Measurements from ENCODE around the gene PNRC1.

PNRC1 gene

GRCh38 chr6:89116702-89117101, 36.2 kb downstream of the PNRC1 start:
- TF ChIP-seq TEAD4 (IDR thresholded peaks at IDR 0.05) (no peak), TAF1 (IDR thresholded peaks at IDR 0.05; ENCODE audit: low read depth) (no peak), CEBPB (IDR thresholded peaks at IDR 0.05) (no peak), CREB1 (IDR thresholded peaks at IDR 0.05; ENCODE audit: low read depth) (no peak), FOXM1 (IDR thresholded peaks at IDR 0.05; ENCODE audit: borderline replicate concordance, low read depth) (no peak), EP300 (IDR thresholded peaks at IDR 0.05; ENCODE audit: borderline replicate concordance) (no peak), RAD21 (IDR thresholded peaks at IDR 0.05; ENCODE audit: low read depth) (no peak), YY1 (IDR thresholded peaks at IDR 0.05; ENCODE audit: low read depth) (no peak), ZBTB7A (IDR thresholded peaks at IDR 0.05; ENCODE audit: low read depth) (no peak; the same call in 1 of the 2 replicates), USF1 (IDR thresholded peaks at IDR 0.05) (no peak), TCF12 (IDR thresholded peaks at IDR 0.05; ENCODE audit: low read depth) (no peak), EGR1 (IDR thresholded peaks at IDR 0.05) (no peak), NFIC (IDR thresholded peaks at IDR 0.05) (no peak)
- TF ChIP-seq, protein P1, sequence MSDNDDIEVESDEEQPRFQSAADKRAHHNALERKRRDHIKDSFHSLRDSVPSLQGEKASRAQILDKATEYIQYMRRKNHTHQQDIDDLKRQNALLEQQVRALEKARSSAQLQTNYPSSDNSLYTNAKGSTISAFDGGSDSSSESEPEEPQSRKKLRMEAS (IDR thresholded peaks at IDR 0.05), result no peak
- TF ChIP-seq, protein P2, sequence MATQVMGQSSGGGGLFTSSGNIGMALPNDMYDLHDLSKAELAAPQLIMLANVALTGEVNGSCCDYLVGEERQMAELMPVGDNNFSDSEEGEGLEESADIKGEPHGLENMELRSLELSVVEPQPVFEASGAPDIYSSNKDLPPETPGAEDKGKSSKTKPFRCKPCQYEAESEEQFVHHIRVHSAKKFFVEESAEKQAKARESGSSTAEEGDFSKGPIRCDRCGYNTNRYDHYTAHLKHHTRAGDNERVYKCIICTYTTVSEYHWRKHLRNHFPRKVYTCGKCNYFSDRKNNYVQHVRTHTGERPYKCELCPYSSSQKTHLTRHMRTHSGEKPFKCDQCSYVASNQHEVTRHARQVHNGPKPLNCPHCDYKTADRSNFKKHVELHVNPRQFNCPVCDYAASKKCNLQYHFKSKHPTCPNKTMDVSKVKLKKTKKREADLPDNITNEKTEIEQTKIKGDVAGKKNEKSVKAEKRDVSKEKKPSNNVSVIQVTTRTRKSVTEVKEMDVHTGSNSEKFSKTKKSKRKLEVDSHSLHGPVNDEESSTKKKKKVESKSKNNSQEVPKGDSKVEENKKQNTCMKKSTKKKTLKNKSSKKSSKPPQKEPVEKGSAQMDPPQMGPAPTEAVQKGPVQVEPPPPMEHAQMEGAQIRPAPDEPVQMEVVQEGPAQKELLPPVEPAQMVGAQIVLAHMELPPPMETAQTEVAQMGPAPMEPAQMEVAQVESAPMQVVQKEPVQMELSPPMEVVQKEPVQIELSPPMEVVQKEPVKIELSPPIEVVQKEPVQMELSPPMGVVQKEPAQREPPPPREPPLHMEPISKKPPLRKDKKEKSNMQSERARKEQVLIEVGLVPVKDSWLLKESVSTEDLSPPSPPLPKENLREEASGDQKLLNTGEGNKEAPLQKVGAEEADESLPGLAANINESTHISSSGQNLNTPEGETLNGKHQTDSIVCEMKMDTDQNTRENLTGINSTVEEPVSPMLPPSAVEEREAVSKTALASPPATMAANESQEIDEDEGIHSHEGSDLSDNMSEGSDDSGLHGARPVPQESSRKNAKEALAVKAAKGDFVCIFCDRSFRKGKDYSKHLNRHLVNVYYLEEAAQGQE (IDR thresholded peaks at IDR 0.05; ENCODE audit: low read depth), result no peak

DNA sequence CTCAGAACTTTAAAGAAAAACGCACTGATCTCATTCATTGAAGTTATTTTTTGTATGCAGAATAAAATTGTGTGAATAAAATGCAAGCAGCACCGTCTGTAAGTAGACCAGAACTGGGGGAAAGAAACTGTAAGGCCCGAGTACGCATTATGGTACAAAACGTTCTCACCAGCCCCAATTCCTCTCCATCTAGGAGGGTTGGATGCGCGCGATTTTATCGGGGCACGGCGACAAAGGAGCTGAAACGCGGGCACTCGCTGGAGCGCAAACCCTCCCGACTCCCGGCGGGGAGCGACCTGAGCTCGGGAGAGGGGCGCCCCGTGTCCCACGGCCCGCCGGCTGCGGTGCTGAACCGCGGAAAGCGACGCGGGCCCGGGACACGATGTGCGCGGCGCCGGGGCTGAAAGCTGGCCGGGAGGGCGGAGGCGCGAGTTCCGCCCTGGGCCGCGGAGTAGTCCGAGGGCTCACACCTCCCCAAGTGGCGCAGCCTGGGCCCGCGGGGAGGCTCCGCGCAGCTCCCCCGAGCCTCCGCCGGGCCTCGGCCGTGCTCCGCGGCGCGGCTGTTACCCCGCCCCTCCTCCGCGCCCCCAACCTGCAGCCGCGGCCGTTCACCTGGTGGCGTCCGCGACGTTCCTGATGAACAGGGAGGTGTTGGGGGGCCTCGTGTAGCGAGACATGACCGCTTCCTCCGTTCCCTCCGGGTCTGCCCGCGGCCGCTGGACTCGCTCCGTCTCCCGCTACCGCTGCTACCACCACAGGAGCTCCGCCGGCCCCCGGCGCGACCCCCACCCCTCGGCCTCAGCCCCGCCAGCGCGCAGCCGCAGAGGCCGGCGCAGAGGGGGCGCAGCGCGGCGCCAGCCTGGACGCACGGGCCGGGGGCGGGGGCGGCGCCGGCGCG, 36.9 kb downstream of the PNRC1 start, which contains the start of gene SRSF12:
SRSF12 (minus strand) TSS at position 861 of the 898 bp plus-strand sequence; CDS start at position 677, 184 bp downstream.
- TF ChIP-seq CREB1 (IDR thresholded peaks at IDR 0.05; ENCODE audit: low read depth) (no peak), YY1 (IDR thresholded peaks at IDR 0.05; ENCODE audit: low read depth) (peak; percentile 29; the same call in 1 of the 2 replicates), TCF12 (IDR thresholded peaks at IDR 0.05; ENCODE audit: low read depth) (no peak), ZBTB7A (IDR thresholded peaks at IDR 0.05; ENCODE audit: low read depth) (peak; percentile 64; the same call in 1 of the 2 replicates)
- TF ChIP-seq, protein P1 (IDR thresholded peaks at IDR 0.05), result peak; percentile 53; the same call in 1 of the 2 replicates

GRCh38 chr6:89118931-89119330, 38.4 kb downstream of the PNRC1 start:
- no peak for TF ChIP-seq TEAD4 (IDR thresholded peaks at IDR 0.05)
- TF ChIP-seq EGR1 (IDR thresholded peaks at IDR 0.05), result no peak
- TF ChIP-seq TCF12 (IDR thresholded peaks at IDR 0.05; ENCODE audit: low read depth), result no peak
- TF ChIP-seq TAF1 (IDR thresholded peaks at IDR 0.05; ENCODE audit: low read depth), result no peak
- no peak for TF ChIP-seq FOXM1 (IDR thresholded peaks at IDR 0.05; ENCODE audit: borderline replicate concordance, low read depth)
- TF ChIP-seq, protein P1 (IDR thresholded peaks at IDR 0.05), result no peak

GRCh38 chr6:89120371-89120770, 39.8 kb downstream of the PNRC1 start:
- TF ChIP-seq FOXM1 (IDR thresholded peaks at IDR 0.05; ENCODE audit: borderline replicate concordance, low read depth) (no peak), EGR1 (IDR thresholded peaks at IDR 0.05) (no peak), TEAD4 (IDR thresholded peaks at IDR 0.05) (no peak), CEBPB (IDR thresholded peaks at IDR 0.05) (no peak), TAF1 (IDR thresholded peaks at IDR 0.05; ENCODE audit: low read depth) (no peak), RAD21 (IDR thresholded peaks at IDR 0.05; ENCODE audit: low read depth) (no peak), TCF12 (IDR thresholded peaks at IDR 0.05; ENCODE audit: low read depth) (no peak), NFIC (IDR thresholded peaks at IDR 0.05) (no peak), YY1 (IDR thresholded peaks at IDR 0.05; ENCODE audit: low read depth) (no peak), EP300 (IDR thresholded peaks at IDR 0.05; ENCODE audit: borderline replicate concordance) (no peak), ZBTB7A (IDR thresholded peaks at IDR 0.05; ENCODE audit: low read depth) (no peak), CREB1 (IDR thresholded peaks at IDR 0.05; ENCODE audit: low read depth) (no peak)
- TF ChIP-seq, protein P1 (IDR thresholded peaks at IDR 0.05), result no peak
- TF ChIP-seq, protein P2 (IDR thresholded peaks at IDR 0.05; ENCODE audit: low read depth), result no peak

DNA sequence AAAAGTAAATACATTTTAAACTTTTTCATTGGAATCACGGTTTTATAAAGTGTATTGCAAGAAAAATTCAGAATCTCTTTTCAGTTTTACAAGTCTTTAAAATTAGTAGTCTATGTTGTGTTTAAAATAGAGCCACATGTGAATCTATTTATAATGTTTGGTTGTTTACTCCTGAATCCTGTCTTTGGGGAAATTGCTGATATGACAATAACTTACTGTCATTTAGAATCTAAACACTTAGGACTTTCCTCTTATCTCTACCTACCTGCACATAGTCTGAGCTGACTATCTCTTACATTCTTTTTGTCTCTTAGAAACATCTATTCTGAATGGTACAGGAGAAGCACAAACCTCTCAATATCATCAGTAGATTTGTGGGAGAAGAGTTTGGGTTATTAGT, 41.4 kb downstream of the PNRC1 start:
- TF ChIP-seq CREB1 (IDR thresholded peaks at IDR 0.05; ENCODE audit: low read depth) (no peak), EP300 (IDR thresholded peaks at IDR 0.05; ENCODE audit: borderline replicate concordance) (no peak), TCF12 (IDR thresholded peaks at IDR 0.05; ENCODE audit: low read depth) (no peak), ZBTB7A (IDR thresholded peaks at IDR 0.05; ENCODE audit: low read depth) (no peak), NFIC (IDR thresholded peaks at IDR 0.05) (no peak), TAF1 (IDR thresholded peaks at IDR 0.05; ENCODE audit: low read depth) (no peak), EGR1 (IDR thresholded peaks at IDR 0.05) (no peak), RAD21 (IDR thresholded peaks at IDR 0.05; ENCODE audit: low read depth) (no peak), YY1 (IDR thresholded peaks at IDR 0.05; ENCODE audit: low read depth) (no peak), USF1 (IDR thresholded peaks at IDR 0.05) (no peak), TEAD4 (IDR thresholded peaks at IDR 0.05) (no peak), FOXM1 (IDR thresholded peaks at IDR 0.05; ENCODE audit: borderline replicate concordance, low read depth) (no peak), CEBPB (IDR thresholded peaks at IDR 0.05) (no peak)
- TF ChIP-seq, protein P2 (IDR thresholded peaks at IDR 0.05; ENCODE audit: low read depth), result no peak
- TF ChIP-seq, protein P1 (IDR thresholded peaks at IDR 0.05), result no peak

Measured in Ishikawa (cell line).